H1 (cell line): ENCODE data around the gene OR8B8. TPM values are rescaled to one million over a fixed set of nuclear protein-coding genes. Genes with fewer than 3 reads are reported as not detected.
"Not testable (repeated sequence)": the region's sequence is repeated elsewhere in the genome, so short reads cannot be mapped to it uniquely, and the experiment has no call there.

Experiments used
- CTCF ChIA-PET: fragments of 300-600 bp; sonication (Branson Sonifier 250); formaldehyde crosslinking; loops from one replicate; lab custom pipeline; 2021; ENCODE audit not compliant: partially characterized antibody; lab: Charles Lee
- POLR2A ChIA-PET: fragments of 300-600 bp; sonication (Branson Sonifier 250); formaldehyde crosslinking; loops from one replicate; lab custom pipeline; 2021; ENCODE audit warnings: inconsistent platforms; ENCODE audit not compliant: partially characterized antibody; lab: Charles Lee
- DNase-seq, 2 experiments: peaks; one replicate each; pipeline versions ENCODE4 v3.0.0 to v3.0.0-alpha.2; 2010 to 2022; ENCODE audit warnings: low spot score in 2 of 2, low read depth in 1 of 2, mixed read lengths in 1 of 2
- FAIRE-seq: peaks from 2 replicates; lab custom pipeline; 2011; peaks lifted over from hg19 to GRCh38; lab: Jason Lieb, UNC
- H2AFZ ChIP-seq: 2 replicates; pipeline ENCODE4 v1.8.1; 2012; ENCODE audit warnings: low read length, inconsistent platforms
- H2AK5ac ChIP-seq: 2 replicates; pipeline ENCODE4 v1.6.1; 2013; ENCODE audit warnings: low read depth, low read length
- H2BK120ac ChIP-seq: replicated peaks from 2 replicates; pipeline ENCODE3; 2013; ENCODE audit warnings: low read depth, low read length, inconsistent platforms
- H2BK12ac ChIP-seq: 2 replicates; pipeline ENCODE4 v1.6.1; 2013; ENCODE audit warnings: low read depth, low read length
- H2BK15ac ChIP-seq: 2 replicates; pipeline ENCODE4 v1.6.1; 2013; ENCODE audit warnings: low read length
- H2BK20ac ChIP-seq: 2 replicates; pipeline ENCODE4 v1.6.1; 2013; ENCODE audit warnings: low read length
- H2BK5ac ChIP-seq: 2 replicates; pipeline ENCODE4 v1.6.1; 2013; ENCODE audit warnings: low read depth, low read length
- H3K14ac ChIP-seq: 2 replicates; pipeline ENCODE4 v1.6.1; 2013; ENCODE audit warnings: inconsistent platforms; ENCODE audit not compliant: insufficient read length
- H3K18ac ChIP-seq: 2 replicates; pipeline ENCODE4 v1.6.1; 2013; ENCODE audit warnings: low read length; ENCODE audit errors: extremely low read depth
- H3K23ac ChIP-seq: 2 replicates; pipeline ENCODE4 v1.6.1; 2013; ENCODE audit warnings: inconsistent platforms; ENCODE audit not compliant: insufficient read length
- H3K23me2 ChIP-seq: 2 replicates; pipeline ENCODE4 v1.6.1; 2013; ENCODE audit warnings: low read depth, low read length
- H3K27ac ChIP-seq: 2 replicates; pipeline ENCODE4 v1.6.1; 2011; ENCODE audit warnings: low read depth, low read length, inconsistent platforms
- H3K27me3 ChIP-seq, 4 experiments: replicated peaks in 1 of 4; 1 replicate in 1 of 4; 2 replicates in 3 of 4; pipeline versions ENCODE4 v1.6.1 to v1.8.1; 2011 to 2013; ENCODE audit warnings: low read length in 3 of 4, mild to moderate bottlenecking in 3 of 4, inconsistent platforms in 2 of 4, mixed read lengths in 2 of 4, moderate library complexity in 1 of 4; ENCODE audit not compliant: control insufficient read depth in 3 of 4, insufficient read depth in 3 of 4; ENCODE audit errors: extremely low read depth in 1 of 4
- H3K36me3 ChIP-seq, 4 experiments: 2 replicates each; pipeline versions ENCODE4 v1.6.1 to v1.8.1; 2011 to 2013; ENCODE audit warnings: mild to moderate bottlenecking in 4 of 4, low read length in 3 of 4, moderate library complexity in 2 of 4, control low read depth in 1 of 4, inconsistent platforms in 1 of 4; ENCODE audit not compliant: insufficient read depth in 4 of 4, control insufficient read depth in 2 of 4
- H3K4ac ChIP-seq: replicated peaks from 2 replicates; pipeline ENCODE3; 2013; ENCODE audit warnings: low read length, low read depth, mixed read lengths, inconsistent platforms; ENCODE audit not compliant: insufficient read length
- H3K4me1 ChIP-seq, 4 experiments: replicated peaks in 1 of 4; 1 replicate in 1 of 4; 2 replicates in 3 of 4; pipeline versions ENCODE4 v1.6.1 to v1.8.1; 2011 to 2013; ENCODE audit warnings: low read length in 3 of 4, inconsistent platforms in 2 of 4, mixed read lengths in 1 of 4; ENCODE audit not compliant: insufficient read depth in 4 of 4, control insufficient read depth in 3 of 4
- H3K4me2 ChIP-seq, 2 experiments: 2 replicates each; pipeline versions ENCODE4 v1.6.1 to v1.8.1; 2011 to 2013; ENCODE audit warnings: low read depth in 2 of 2, low read length in 2 of 2, control low read depth in 1 of 2, inconsistent platforms in 1 of 2, mild to moderate bottlenecking in 1 of 2; ENCODE audit not compliant: insufficient read depth in 1 of 2
- H3K4me3 ChIP-seq, 4 experiments: fragments of 200-600, 300-600 bp in 1 of 4; sonication (generic), shearing (Covaris generic), sonication (Bioruptor Twin) in 1 of 4; 2 replicates each; pipeline versions ENCODE4 v1.5.1 to v1.8.1; 2011 to 2016; ENCODE audit warnings: low read length in 4 of 4, low read depth in 3 of 4, control low read depth in 2 of 4, inconsistent platforms in 2 of 4, mild to moderate bottlenecking in 2 of 4, mixed read lengths in 1 of 4, moderate library complexity in 1 of 4; ENCODE audit not compliant: insufficient read depth in 2 of 4; ENCODE audit errors: extremely low read depth in 1 of 4
- H3K56ac ChIP-seq: replicated peaks from 2 replicates; pipeline ENCODE3; 2013; ENCODE audit warnings: low read depth, mild to moderate bottlenecking, mixed read lengths, low read length, inconsistent platforms; ENCODE audit not compliant: insufficient read length
- H3K79me1 ChIP-seq: 2 replicates; pipeline ENCODE4 v1.6.1; 2013; ENCODE audit warnings: low read depth, low read length, control low read depth
- H3K79me2 ChIP-seq, 2 experiments: 2 replicates each; pipeline versions ENCODE4 v1.6.1 to v1.8.1; 2012 to 2013; ENCODE audit warnings: low read length in 2 of 2, mild to moderate bottlenecking in 2 of 2, inconsistent platforms in 1 of 2; ENCODE audit not compliant: insufficient read depth in 2 of 2, control insufficient read depth in 1 of 2
- H3K9ac ChIP-seq, 4 experiments: replicated peaks in 1 of 4; 1 replicate in 1 of 4; 2 replicates in 3 of 4; pipeline versions ENCODE4 v1.6.1 to v1.8.1; 2011 to 2013; ENCODE audit warnings: low read depth in 3 of 4, low read length in 3 of 4, control low read depth in 2 of 4, mild to moderate bottlenecking in 2 of 4, moderate library complexity in 2 of 4, inconsistent platforms in 1 of 4; ENCODE audit errors: extremely low read depth in 1 of 4
- H3K9me3 ChIP-seq, 2 experiments: 2 replicates each; pipeline versions ENCODE4 v1.6.1 to v1.8.1; 2012 to 2013; ENCODE audit warnings: mild to moderate bottlenecking in 2 of 2, moderate library complexity in 2 of 2, control low read depth in 1 of 2, inconsistent platforms in 1 of 2, low read depth in 1 of 2, low read length in 1 of 2, mixed read lengths in 1 of 2; ENCODE audit not compliant: insufficient read depth in 2 of 2
- H4K20me1 ChIP-seq, 2 experiments: replicated peaks in 1 of 2; 2 replicates each; pipeline versions ENCODE3 to v1.8.1; 2011 to 2013; ENCODE audit warnings: inconsistent platforms in 2 of 2, low read length in 2 of 2, mild to moderate bottlenecking in 1 of 2; ENCODE audit not compliant: insufficient read depth in 2 of 2, control insufficient read depth in 1 of 2
- H4K5ac ChIP-seq: 2 replicates; pipeline ENCODE4 v1.6.1; 2013; ENCODE audit warnings: low read length, low read depth, mixed read lengths, inconsistent platforms; ENCODE audit not compliant: insufficient read length
- H4K8ac ChIP-seq: 2 replicates; pipeline ENCODE4 v1.8.0; 2013; ENCODE audit warnings: mild to moderate bottlenecking, moderate library complexity, low read length, inconsistent platforms; ENCODE audit not compliant: insufficient read depth; ENCODE audit errors: extremely low read depth
- H4K91ac ChIP-seq: replicated peaks from 2 replicates; pipeline ENCODE3; 2013; ENCODE audit warnings: low read length, mixed read lengths, inconsistent platforms; ENCODE audit not compliant: insufficient read length
- WGBS, 2 experiments: shearing (Covaris generic) in 1 of 2; methylation state at CpG; one replicate each; pipeline versions ENCODE4 v1.1.6 to v1.1.7; 2013 to 2015; ENCODE audit warnings: low lambda C conversion rate in 2 of 2, mixed read lengths in 2 of 2, inconsistent platforms in 1 of 2, low coverage in 1 of 2, missing lambda C conversion rate in 1 of 2; ENCODE audit not compliant: insufficient replicate concordance in 2 of 2, insufficient coverage in 1 of 2, insufficient read length in 1 of 2; ENCODE audit errors: extremely low coverage in 1 of 2, missing lambda C conversion rate in 1 of 2; 5-methylcytosine and 5-hydroxymethylcytosine counted together
- polyA plus RNA-seq, 7 experiments: library from polyadenylated mRNA; depleted of rRNA in 3 of 7; stranded (reverse) in 5 of 7; unstranded in 2 of 7; fragments of >200 nt in 5 of 7; fragments of 200-250 nt in 2 of 7; gene quantifications; 1 replicate in 5 of 7; 2 replicates in 1 of 7; 4 replicates in 1 of 7; pipeline versions ENCODE4 v1.2.1 to v1.2.3, GENCODE V29; 2011 to 2013; ENCODE audit warnings: missing spikeins in 2 of 7, mixed read lengths in 2 of 7
- total RNA-seq: library from RNA; stranded (reverse); fragmentation: NEBNext Ultra II Directional; extraction: Animal tissue kit (Norgen Biotek cat#: 25700); gene quantifications from 2 replicates; pipeline ENCODE4 v1.2.1, GENCODE V29; 2021

The OR8B8 gene
- total and polyA plus RNA-seq, 2 of the 8 experiments (the other 6 are each of a cell fraction or from before 2014, with no cell fraction given), result not detected

GRCh38 chr11:124396847-124397246 lies 48.6 kb downstream of the OR8B8 start:
- H3K4ac ChIP-seq, H3K23ac ChIP-seq, H4K5ac ChIP-seq, H3K9ac ChIP-seq, H4K91ac ChIP-seq, POLR2A ChIA-PET, H2BK5ac ChIP-seq, H4K20me1 ChIP-seq, H3K23me2 ChIP-seq, H3K56ac ChIP-seq, FAIRE-seq, H2BK15ac ChIP-seq, DNase-seq, H2BK12ac ChIP-seq, H3K18ac ChIP-seq, H3K4me2 ChIP-seq, CTCF ChIA-PET, H3K9me3 ChIP-seq, H2AK5ac ChIP-seq, H2BK20ac ChIP-seq, H3K79me1 ChIP-seq, H3K27me3 ChIP-seq, H2AFZ ChIP-seq, H3K4me1 ChIP-seq, H3K14ac ChIP-seq, H3K79me2 ChIP-seq, H3K4me3 ChIP-seq, H3K36me3 ChIP-seq, H2BK120ac ChIP-seq, H3K27ac ChIP-seq, H4K8ac ChIP-seq: not testable (repeated sequence)
- WGBS, 2 experiments, result 91% methylated on average over 2 of the region's 4 CpGs; no CpG with 5 or more reads in 1 of the 2 experiments
